IMR-90 (cell line): Measurements from ENCODE around the gene BMPER. TPM values are rescaled to one million over a fixed set of nuclear protein-coding genes. Genes with fewer than 3 reads are reported as not detected.

Source experiments
- ATAC-seq: fragments of 200-7000 bp; cut with Tn5 transposase; 2 replicates; pipeline ENCODE4 v1.9.1; 2020; ENCODE audit warnings: low read depth, mild to moderate bottlenecking, moderate library complexity
- BruUV-seq: library from RNA; stranded (reverse); fragments of 400-500 nt; replicated peaks from 2 replicates; lab custom pipeline; 2021; lab: Mats Ljungman, UMichigan
- CTCF ChIA-PET: fragments of 300-600 bp; formaldehyde crosslinking; extraction: SDS; loops from one replicate; lab custom pipeline; 2021; ENCODE audit warnings: antibody characterized with exemption; lab: Yijun Ruan, JAX
- POLR2A ChIA-PET: fragments of 300-600 bp; sonication (Branson Sonifier 250); formaldehyde crosslinking; loops from one replicate; lab custom pipeline; 2022; ENCODE audit warnings: antibody characterized with exemption; ENCODE audit not compliant: unreplicated experiment; lab: Charles Lee
- DNase-seq: peaks from one replicate; pipeline ENCODE4 v3.0.0; 2013
- H2AFZ ChIP-seq: replicated peaks from 2 replicates; pipeline ENCODE3; 2013; ENCODE audit warnings: low read length, mild to moderate bottlenecking; ENCODE audit not compliant: poor library complexity
- H2AK5ac ChIP-seq: 2 replicates; pipeline ENCODE4 v1.6.1; 2013; ENCODE audit warnings: low read depth, low read length, inconsistent platforms
- H2AK9ac ChIP-seq: replicated peaks from 2 replicates; pipeline ENCODE3; 2013; ENCODE audit warnings: mild to moderate bottlenecking, low read depth, low read length, moderate library complexity; ENCODE audit not compliant: poor library complexity
- H2BK120ac ChIP-seq: 2 replicates; pipeline ENCODE4 v1.6.1; 2013; ENCODE audit warnings: low read depth, low read length, inconsistent platforms
- H2BK15ac ChIP-seq: 3 replicates; pipeline ENCODE4 v1.6.1; 2013; ENCODE audit warnings: low read depth, low read length, inconsistent platforms
- H2BK20ac ChIP-seq: 2 replicates; pipeline ENCODE4 v1.6.1; 2013; ENCODE audit warnings: low read depth, mild to moderate bottlenecking, inconsistent platforms, low read length, moderate library complexity
- H2BK5ac ChIP-seq: 2 replicates; pipeline ENCODE4 v1.6.1; 2013; ENCODE audit warnings: mild to moderate bottlenecking, low read depth, low read length, inconsistent platforms; ENCODE audit not compliant: poor library complexity, severe bottlenecking
- H3K14ac ChIP-seq: replicated peaks from 2 replicates; pipeline ENCODE4 v1.6.1; 2013; ENCODE audit warnings: low read depth, low read length, inconsistent platforms
- H3K18ac ChIP-seq: 2 replicates; pipeline ENCODE4 v1.6.1; 2013; ENCODE audit warnings: low read depth, low read length, control low read depth
- H3K23ac ChIP-seq: 2 replicates; pipeline ENCODE4 v1.6.1; 2013; ENCODE audit warnings: low read depth, low read length, inconsistent platforms
- H3K27ac ChIP-seq: 2 replicates; pipeline ENCODE4 v1.5.1; 2013; ENCODE audit warnings: mild to moderate bottlenecking, control low read depth, low read length; ENCODE audit not compliant: insufficient read depth
- H3K27me3 ChIP-seq: 2 replicates; pipeline ENCODE4 v1.6.1; 2013; ENCODE audit warnings: low read length; ENCODE audit not compliant: control insufficient read depth, insufficient read depth
- H3K36me3 ChIP-seq: 2 replicates; pipeline ENCODE4 v1.6.1; 2013; ENCODE audit warnings: low read length, mixed read lengths; ENCODE audit not compliant: control insufficient read depth, insufficient read depth
- H3K4ac ChIP-seq: 2 replicates; pipeline ENCODE4 v1.6.1; 2013; ENCODE audit warnings: low read depth, low read length, inconsistent platforms
- H3K4me1 ChIP-seq: 2 replicates; pipeline ENCODE4 v1.6.1; 2013; ENCODE audit warnings: low read length, mixed read lengths; ENCODE audit not compliant: control insufficient read depth, insufficient read depth
- H3K4me2 ChIP-seq: 2 replicates; pipeline ENCODE4 v1.6.1; 2013; ENCODE audit warnings: low read depth, mild to moderate bottlenecking, control low read depth, low read length, moderate library complexity
- H3K4me3 ChIP-seq: 2 replicates; pipeline ENCODE4 v1.5.1; 2013; ENCODE audit warnings: low read depth, mild to moderate bottlenecking, control low read depth, low read length, moderate library complexity; ENCODE audit not compliant: insufficient read depth
- H3K56ac ChIP-seq: 2 replicates; pipeline ENCODE4 v1.6.1; 2013; ENCODE audit warnings: low read length, inconsistent platforms; ENCODE audit not compliant: insufficient read depth; ENCODE audit errors: extremely low read depth
- H3K79me1 ChIP-seq, 2 experiments: 2 replicates each; pipeline ENCODE4 v1.6.1; 2013; ENCODE audit warnings: low read length in 2 of 2, inconsistent platforms in 1 of 2, low read depth in 1 of 2
- H3K9ac ChIP-seq: 2 replicates; pipeline ENCODE4 v1.6.1; 2013; ENCODE audit warnings: low read depth, low read length, control low read depth
- H3K9me1 ChIP-seq: 2 replicates; pipeline ENCODE4 v1.6.1; 2013; ENCODE audit warnings: low read length, inconsistent platforms; ENCODE audit not compliant: insufficient read depth
- H3K9me3 ChIP-seq: 2 replicates; pipeline ENCODE4 v1.6.1; 2013; ENCODE audit warnings: low read length; ENCODE audit not compliant: control insufficient read depth, insufficient read depth
- H4K20me1 ChIP-seq: 2 replicates; pipeline ENCODE4 v1.6.1; 2013; ENCODE audit warnings: low read length, inconsistent platforms; ENCODE audit not compliant: insufficient read depth
- H4K5ac ChIP-seq: 2 replicates; pipeline ENCODE4 v1.6.1; 2013; ENCODE audit warnings: mild to moderate bottlenecking, low read depth, low read length, control low read depth
- H4K8ac ChIP-seq, 2 experiments: 2 replicates each; pipeline ENCODE4 v1.6.1; 2013; ENCODE audit warnings: low read depth in 2 of 2, low read length in 2 of 2, control low read depth in 1 of 2, inconsistent platforms in 1 of 2
- H4K91ac ChIP-seq: 2 replicates; pipeline ENCODE4 v1.6.1; 2013; ENCODE audit warnings: low read depth, low read length, inconsistent platforms; ENCODE audit not compliant: insufficient read depth
- CHD1 ChIP-seq: IDR thresholded peaks from 2 replicates; pipeline ENCODE4 v1.6.1; 2012; ENCODE audit warnings: low read depth, low read length, improper control_type of control experiment
- CTCF ChIP-seq: conservative IDR thresholded peaks from 2 replicates; pipeline ENCODE4 v1.5.1; 2012; ENCODE audit warnings: mild to moderate bottlenecking, low read depth, low read length, improper control_type of control experiment
- ELK1 ChIP-seq: fragments of 150-350 bp; IDR thresholded peaks from 2 replicates; pipeline ENCODE4 v1.6.1; 2016; ENCODE audit warnings: low read depth, mild to moderate bottlenecking, low read length, moderate library complexity, borderline replicate concordance
- RAD21 ChIP-seq: IDR thresholded peaks from 2 replicates; pipeline ENCODE4 v1.6.1; 2012; ENCODE audit warnings: low read length, improper control_type of control experiment
- SMC3 ChIP-seq: fragments of 150-350 bp; IDR thresholded peaks from 2 replicates; pipeline ENCODE4 v1.6.1; 2016; ENCODE audit warnings: low read depth, mild to moderate bottlenecking, antibody characterized with exemption, low read length, moderate library complexity
- WGBS, 2 experiments: methylation state at CpG; one replicate each; pipeline versions ENCODE4 v1.1.5 to v1.1.7; 2013; ENCODE audit warnings: missing lambda C conversion rate in 2 of 2; ENCODE audit not compliant: insufficient read length in 1 of 2; ENCODE audit errors: extremely low coverage in 2 of 2; 5-methylcytosine and 5-hydroxymethylcytosine counted together
- dilution Hi-C: fragments of 300-500 bp; cut with HindIII; formaldehyde crosslinking; loops from one replicate; pipeline ENCODE4 v1.14.3; 2018; ENCODE audit warnings: low sequenced_read_pairs; ENCODE audit not compliant: unreplicated experiment
- in situ Hi-C: fragments of 300-500 bp; cut with MboI; formaldehyde crosslinking; loops from 3 replicates; pipeline ENCODE4 v1.14.3; 2019; ENCODE audit warnings: low sequenced_read_pairs, inconsistent platforms, mixed read lengths
- intact Hi-C: fragments of 100-400 bp; cut with micrococcal nuclease; formaldehyde crosslinking; loops from 2 replicates; pipeline ENCODE4 v1.10.0; 2022
- polyA plus RNA-seq, 3 experiments: library from polyadenylated mRNA; depleted of rRNA; stranded (reverse); fragments of >200 nt; gene quantifications; 2 replicates each; pipeline ENCODE4 v1.2.3, GENCODE V29; 2012; ENCODE audit warnings: low replicate concordance in 1 of 3
- total RNA-seq: library from RNA; depleted of rRNA; stranded (reverse); fragments of >200 nt; gene quantifications from 2 replicates; pipeline ENCODE4 v1.2.3, GENCODE V29; 2012

The BMPER gene
- total and polyA plus RNA-seq, 2 of the 4 experiments (the other 2 are of a cell fraction) = 6.2 to 7.9 TPM

- Histone ChIP-seq H3K4me1 (peaks cover 2% of the 10 kb centered on the region; the same call in 1 of the 2 replicates), H2BK15ac (no peak overlapping the region), H3K14ac (no peak overlapping the region), H3K36me3 (no peaks in the 10 kb centered on the region), H2AK5ac (peak overlapping the region; percentile 50; the same call in 1 of the 2 replicates), H4K20me1 (no peaks in the 10 kb centered on the region), H3K27ac (no peak overlapping the region), H2AFZ (no peak overlapping the region), H2BK5ac (no peak overlapping the region), H4K8ac (no peak overlapping the region), H3K23ac (no peak overlapping the region), H3K9me1 (no peaks in the 10 kb centered on the region), H3K9ac (no peak overlapping the region), H3K56ac (no peak overlapping the region; the same call in 1 of the 2 replicates), H3K4me3 (no peak overlapping the region), H3K79me1 (no peaks in the 10 kb centered on the region), H2AK9ac (no peak overlapping the region), H4K91ac (no peak overlapping the region), H3K9me3 (0 out of 2 replicates have a peak, but pooled peaks cover 2% of the 10 kb centered on the region), H4K5ac (no peak overlapping the region), H2BK20ac (no peak overlapping the region), H3K18ac (no peak overlapping the region), H2BK120ac (no peak overlapping the region), H3K4ac (no peak overlapping the region), H3K27me3 (no peaks in the 10 kb centered on the region), H3K4me2 (no peak overlapping the region)
- BruUV-seq = no TSS peak
- peak; percentile 82 for ATAC-seq
- ChIA-PET CTCF (interaction anchor here (0.5 to 1.5 kb wide), 3 partner anchors 11 to 73 kb away, joined by 3 read pairs; no protein-coding TSS in a partner anchor), POLR2A (no interaction called here)
- no CpG with 5 or more reads among the region's 3 CpGs for WGBS, 2 experiments
- TF ChIP-seq CHD1 (no peak), SMC3 (peak; percentile 85), RAD21 (peak; percentile 74), ELK1 (no peak), CTCF (peak; percentile 76)
- dilution Hi-C loops = no loop called here
- DNase-seq = peak; percentile 60
- in situ Hi-C loops = loop anchor here (25.0 kb wide), 1 partner anchor 929 kb away; no protein-coding TSS in a partner anchor
- intact Hi-C loops = loop anchor here (2.0 to 10.0 kb wide), 6 partner anchors 31 to 924 kb away; no protein-coding TSS in a partner anchor
These were observed 260.7 kb downstream of the BMPER start for GRCh38 chr7:34165927-34166550.
